Measurements from ENCODE around the gene AKAP1.

AKAP1 gene

GRCh38 chr17:57117798-57118197, 32.8 kb downstream of the AKAP1 start:
- no peak for TF ChIP-seq GATA3 (IDR thresholded peaks at IDR 0.05; ENCODE audit: low read depth, low read length)
- no peak for TF ChIP-seq GATA2 (IDR thresholded peaks at IDR 0.05; ENCODE audit: low read depth, low read length)

DNA sequence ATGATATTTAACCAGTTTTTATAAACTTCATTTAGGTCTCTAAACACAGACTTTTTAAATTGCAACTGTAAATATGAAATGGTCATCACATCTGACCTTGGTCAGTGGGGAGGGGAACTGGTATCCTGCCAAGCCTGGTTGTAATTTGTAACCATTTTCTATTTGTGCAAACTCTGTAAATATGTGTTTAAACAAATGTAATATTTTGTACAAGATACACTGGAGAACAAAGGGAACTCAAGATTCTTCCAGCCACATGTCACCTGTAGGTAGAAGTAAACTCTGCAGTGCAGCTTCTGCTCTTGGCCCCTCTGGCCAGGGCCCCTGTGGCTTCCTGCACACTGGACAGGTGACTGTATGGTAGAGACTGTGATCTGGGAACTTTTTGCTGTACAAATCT, 35.8 kb downstream of the AKAP1 start:
- TF ChIP-seq GATA3 (IDR thresholded peaks at IDR 0.05; ENCODE audit: low read depth, low read length) (no peak), GATA2 (IDR thresholded peaks at IDR 0.05; ENCODE audit: low read depth, low read length) (no peak)

GRCh38 chr17:57121308-57122042, 36.4 kb downstream of the AKAP1 start:
- TF ChIP-seq GATA3 (IDR thresholded peaks at IDR 0.05; ENCODE audit: low read depth, low read length) (no peak), GATA2 (IDR thresholded peaks at IDR 0.05; ENCODE audit: low read depth, low read length) (no peak)

GRCh38 chr17:57124053-57124452, 39.0 kb downstream of the AKAP1 start:
- TF ChIP-seq GATA3 (IDR thresholded peaks at IDR 0.05; ENCODE audit: low read depth, low read length) (no peak), GATA2 (IDR thresholded peaks at IDR 0.05; ENCODE audit: low read depth, low read length) (no peak)

DNA sequence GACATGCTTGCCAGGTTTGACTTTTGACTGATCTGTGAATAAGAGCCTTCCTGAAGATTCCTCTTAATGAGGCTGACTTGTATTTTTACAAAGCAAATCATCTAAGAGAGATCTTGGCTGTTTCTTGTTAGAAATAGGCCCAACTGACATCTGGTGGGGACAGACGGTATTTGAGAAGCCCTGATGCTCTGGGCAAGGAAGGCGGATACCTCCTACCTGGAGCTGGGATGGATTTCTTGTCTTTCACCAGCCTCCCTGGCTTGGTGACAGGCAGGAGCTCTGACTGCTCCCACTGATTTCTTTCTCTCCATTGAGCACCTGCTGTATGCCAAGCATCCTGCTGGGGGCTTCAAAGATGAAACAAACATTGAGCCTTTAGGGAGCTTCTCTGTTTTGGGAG, 40.4 kb downstream of the AKAP1 start:
- no peak for TF ChIP-seq GATA3 (IDR thresholded peaks at IDR 0.05; ENCODE audit: low read depth, low read length)
- TF ChIP-seq GATA2 (IDR thresholded peaks at IDR 0.05; ENCODE audit: low read depth, low read length): no peak

- TF ChIP-seq GATA3 (IDR thresholded peaks at IDR 0.05; ENCODE audit: low read depth, low read length) (no peak), GATA2 (IDR thresholded peaks at IDR 0.05; ENCODE audit: low read depth, low read length) (no peak)
Measured at GRCh38 chr17:57125866-57126265, 40.8 kb downstream of the AKAP1 start.

- TF ChIP-seq GATA3 (IDR thresholded peaks at IDR 0.05; ENCODE audit: low read depth, low read length) (no peak), GATA2 (IDR thresholded peaks at IDR 0.05; ENCODE audit: low read depth, low read length) (no peak)
Measured at GRCh38 chr17:57130708-57131461, 45.8 kb downstream of the AKAP1 start.

DNA sequence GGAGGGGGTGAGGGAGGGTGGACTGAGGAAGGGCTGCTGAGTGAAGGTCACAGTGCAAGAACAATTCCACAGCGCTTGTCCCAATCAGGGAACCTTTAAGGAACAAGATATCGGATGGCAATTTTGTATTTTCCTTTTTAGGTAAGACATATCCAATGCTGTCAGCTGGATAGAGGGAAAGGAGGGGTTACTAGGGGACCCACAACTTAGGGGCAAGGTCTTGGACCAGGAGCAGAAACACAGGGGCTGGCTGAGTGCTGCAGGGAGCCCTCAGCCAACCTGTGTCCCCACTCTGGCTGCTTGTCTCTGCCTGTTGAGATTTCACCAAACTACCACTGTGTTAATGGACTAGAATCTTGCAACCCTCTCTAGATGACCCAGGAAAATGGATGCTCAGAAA, 47.6 kb downstream of the AKAP1 start:
- no peak for TF ChIP-seq GATA2 (IDR thresholded peaks at IDR 0.05; ENCODE audit: low read depth, low read length)

- no peak for TF ChIP-seq GATA3 (IDR thresholded peaks at IDR 0.05; ENCODE audit: low read depth, low read length)
- no peak for TF ChIP-seq GATA2 (IDR thresholded peaks at IDR 0.05; ENCODE audit: low read depth, low read length)
Measured at GRCh38 chr17:57133486-57133885, 48.4 kb downstream of the AKAP1 start.

- no peak for TF ChIP-seq GATA2 (IDR thresholded peaks at IDR 0.05; ENCODE audit: low read depth, low read length)
- TF ChIP-seq GATA3 (IDR thresholded peaks at IDR 0.05; ENCODE audit: low read depth, low read length): no peak
Measured at GRCh38 chr17:57135026-57135788, 50.2 kb downstream of the AKAP1 start.

DNA sequence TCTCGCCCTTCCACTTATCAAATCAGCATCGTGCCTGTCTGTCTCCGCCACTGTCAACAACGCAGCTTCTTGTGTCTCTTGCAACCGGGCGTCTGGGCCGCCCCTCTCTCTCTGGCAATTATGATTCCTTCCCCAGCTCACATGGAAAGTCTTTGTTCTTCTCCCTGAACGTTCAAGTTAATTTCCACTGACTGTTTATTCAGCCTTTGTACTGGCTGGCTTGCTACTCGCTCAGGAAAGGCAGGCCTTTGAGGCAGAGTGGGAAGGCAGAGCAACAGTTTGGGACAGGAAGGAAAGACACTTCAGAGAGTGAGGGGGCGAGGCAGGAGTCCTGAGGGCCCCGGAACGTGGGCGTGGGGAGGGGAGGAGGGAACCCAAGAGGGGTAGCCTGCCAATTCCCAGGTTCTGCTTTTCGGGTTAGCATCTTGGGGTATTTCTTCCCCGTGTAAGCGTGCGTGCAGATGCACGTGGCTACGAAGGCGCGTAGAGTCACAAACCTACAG, 50.8 kb downstream of the AKAP1 start:
- TF ChIP-seq GATA3 (IDR thresholded peaks at IDR 0.05; ENCODE audit: low read depth, low read length) (no peak), GATA2 (IDR thresholded peaks at IDR 0.05; ENCODE audit: low read depth, low read length) (no peak)

- TF ChIP-seq GATA3 (IDR thresholded peaks at IDR 0.05; ENCODE audit: low read depth, low read length): no peak
- no peak for TF ChIP-seq GATA2 (IDR thresholded peaks at IDR 0.05; ENCODE audit: low read depth, low read length)
Measured at GRCh38 chr17:57136355-57136754, 51.3 kb downstream of the AKAP1 start.

GRCh38 chr17:57138030-57138911, 53.2 kb downstream of the AKAP1 start:
- TF ChIP-seq GATA3 (IDR thresholded peaks at IDR 0.05; ENCODE audit: low read depth, low read length): no peak
- TF ChIP-seq GATA2 (IDR thresholded peaks at IDR 0.05; ENCODE audit: low read depth, low read length): no peak
